HG03025 (cell line): ENCODE data around the gene KCNK13.
"Not testable (repeated sequence)": the region's sequence is repeated elsewhere in the genome, so short reads cannot be mapped to it uniquely, and the experiment has no call there.

Source experiments
- ATAC-seq: cut with Tn5 transposase; IDR thresholded peaks from one replicate; pipeline ENCODE4 v1.9.1; 2021; ENCODE audit warnings: mild to moderate bottlenecking, moderate library complexity; ENCODE audit not compliant: unreplicated experiment, low FRiP score

KCNK13 gene

DNA sequence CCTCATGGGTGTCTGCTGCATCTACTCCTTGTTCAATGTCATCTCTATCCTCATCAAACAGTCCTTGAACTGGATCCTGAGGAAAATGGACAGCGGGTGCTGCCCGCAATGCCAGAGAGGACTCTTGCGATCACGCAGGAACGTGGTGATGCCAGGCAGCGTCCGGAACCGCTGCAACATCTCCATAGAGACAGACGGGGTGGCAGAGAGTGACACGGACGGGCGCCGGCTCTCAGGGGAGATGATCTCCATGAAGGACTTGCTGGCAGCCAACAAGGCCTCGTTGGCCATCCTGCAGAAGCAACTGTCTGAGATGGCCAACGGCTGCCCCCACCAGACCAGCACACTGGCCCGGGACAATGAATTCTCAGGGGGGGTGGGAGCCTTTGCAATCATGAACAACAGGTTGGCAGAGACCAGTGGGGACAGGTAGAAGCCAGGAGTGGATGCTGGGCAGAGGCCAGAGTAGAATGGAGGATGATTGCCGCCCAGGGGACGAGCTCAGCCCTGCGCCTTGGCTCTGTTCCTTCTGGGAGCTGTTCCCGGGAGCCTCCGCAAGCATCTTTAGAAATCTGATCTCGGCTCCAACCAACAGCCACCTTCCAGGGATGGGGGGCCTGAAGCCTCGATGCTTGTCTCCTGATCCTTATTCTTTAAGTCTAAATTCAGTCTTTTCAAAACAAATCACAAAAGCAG is 122.9 kb downstream of the KCNK13 start:
- ATAC-seq = no peak

GRCh38 chr14:90188588-90188987 is 126.8 kb downstream of the KCNK13 start:
- ATAC-seq = no peak

- ATAC-seq = no peak
These were observed 129.4 kb downstream of the KCNK13 start for GRCh38 chr14:90191154-90191553.

GRCh38 chr14:90191585-90191984 is 129.8 kb downstream of the KCNK13 start:
- no peak for ATAC-seq

GRCh38 chr14:90193925-90194324 is 132.1 kb downstream of the KCNK13 start:
- ATAC-seq = no peak

- no peak for ATAC-seq
These were observed 132.9 kb downstream of the KCNK13 start for GRCh38 chr14:90194706-90195105.

GRCh38 chr14:90198541-90199060 is 136.8 kb downstream of the KCNK13 start:
- ATAC-seq = no peak

- ATAC-seq = not testable (repeated sequence)
These were observed 138.8 kb downstream of the KCNK13 start for GRCh38 chr14:90200546-90200945.

GRCh38 chr14:90201344-90201743 is 139.6 kb downstream of the KCNK13 start:
- no peak for ATAC-seq

- no peak for ATAC-seq
These were observed 142.7 kb downstream of the KCNK13 start for GRCh38 chr14:90204516-90204915.

- no peak for ATAC-seq
These were observed 151.4 kb downstream of the KCNK13 start for GRCh38 chr14:90213099-90213748.

DNA sequence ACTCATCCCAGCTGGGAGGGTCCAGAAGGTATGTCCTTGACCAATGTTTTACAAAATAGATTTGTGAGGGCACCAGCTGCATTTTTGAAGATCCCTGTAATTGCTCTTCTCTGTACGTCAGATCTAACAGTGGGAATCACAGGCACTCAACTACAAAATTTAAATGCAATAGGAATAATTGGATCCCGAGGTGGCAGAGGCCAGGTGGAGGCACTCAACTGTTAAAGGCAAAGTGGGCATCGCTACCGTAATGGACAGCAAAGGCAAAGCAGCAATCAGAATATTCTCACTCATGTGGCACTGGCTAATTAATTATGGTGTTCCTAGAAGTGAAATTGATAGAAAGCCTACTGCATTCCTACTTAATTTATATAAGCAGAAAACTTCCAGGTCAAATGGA is 166.7 kb downstream of the KCNK13 start:
- no peak for ATAC-seq

DNA sequence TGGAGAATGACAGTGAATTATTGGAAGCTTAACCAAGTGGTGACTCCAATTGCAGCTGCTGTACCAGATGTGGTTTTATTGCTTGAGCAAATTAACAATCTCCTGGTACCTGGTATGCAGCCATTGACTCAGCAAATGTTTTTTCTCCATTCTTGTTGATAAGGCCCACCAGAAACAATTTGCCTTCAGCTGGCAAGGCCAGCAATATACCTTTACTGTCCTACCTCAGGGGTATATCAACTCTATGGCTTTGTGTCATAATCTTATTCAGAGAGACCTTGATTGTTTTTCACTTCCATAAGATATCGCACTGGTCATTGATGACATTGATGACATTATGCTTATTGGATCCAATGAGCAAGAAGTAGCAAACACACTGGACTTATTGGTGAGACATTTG is 168.1 kb downstream of the KCNK13 start:
- ATAC-seq = not testable (repeated sequence)
